Erythroblast (primary cell): ENCODE data around the gene ADAMTS7.
"Not testable (repeated sequence)": the region's sequence is repeated elsewhere in the genome, so short reads cannot be mapped to it uniquely, and the experiment has no call there.

Experiments used
- DNase-seq, 2 experiments: peaks; one replicate each; lab custom pipeline; 2025; lab: John Stamatoyannopoulos, UW
- GATA1 ChIP-seq: IDR thresholded peaks from 2 replicates; pipeline ENCODE4 v1.6.1; 2011; ENCODE audit warnings: low read depth, mild to moderate bottlenecking, control low read depth, low read length, moderate library complexity
- POLR2A ChIP-seq: IDR thresholded peaks from 2 replicates; pipeline ENCODE4 v1.6.1; 2011; ENCODE audit warnings: mild to moderate bottlenecking, low read length

ADAMTS7 gene

DNA sequence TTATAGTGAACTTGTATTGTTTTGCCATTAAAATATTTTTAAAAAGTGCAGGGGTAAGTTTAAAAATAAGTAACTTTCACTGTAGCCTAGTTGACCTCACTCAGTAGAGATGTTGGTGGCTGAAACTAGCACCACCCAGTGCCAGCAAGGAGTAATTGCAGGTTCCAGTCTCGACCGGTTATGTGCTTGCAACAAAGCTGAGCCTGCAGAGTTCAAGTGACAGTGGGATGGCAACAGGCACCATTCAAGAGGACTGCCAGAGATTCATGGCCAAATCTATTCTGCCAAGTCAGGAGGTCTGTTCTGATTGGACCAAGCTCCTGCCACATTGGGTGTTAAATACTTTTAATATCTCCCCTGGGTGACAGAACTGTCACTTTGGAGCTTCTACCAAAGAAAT lies 2.7 kb downstream of the ADAMTS7 start:
- DNase-seq = peak; percentile 48 to 56
- TF ChIP-seq POLR2A (no peak), GATA1 (no peak)

DNA sequence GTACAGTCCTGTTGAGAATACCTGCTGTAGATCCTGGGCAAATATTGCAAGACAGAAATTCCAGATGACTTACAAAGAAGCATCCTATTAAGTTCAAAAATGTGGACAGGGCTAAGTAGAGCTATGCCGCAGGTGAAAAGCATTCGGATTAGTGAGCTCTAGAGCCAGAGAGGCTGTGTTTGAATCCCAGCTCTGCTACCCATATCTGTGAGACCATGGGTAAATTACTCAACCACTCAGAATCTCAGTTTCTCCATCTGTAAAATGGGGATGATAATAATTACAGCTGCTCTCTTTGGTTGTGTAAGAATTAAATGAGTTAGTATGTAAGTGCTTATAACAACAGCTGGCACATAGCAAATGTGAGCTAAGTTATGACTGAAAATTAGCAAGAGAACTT lies 3.9 kb downstream of the ADAMTS7 start:
- no peak for DNase-seq

DNA sequence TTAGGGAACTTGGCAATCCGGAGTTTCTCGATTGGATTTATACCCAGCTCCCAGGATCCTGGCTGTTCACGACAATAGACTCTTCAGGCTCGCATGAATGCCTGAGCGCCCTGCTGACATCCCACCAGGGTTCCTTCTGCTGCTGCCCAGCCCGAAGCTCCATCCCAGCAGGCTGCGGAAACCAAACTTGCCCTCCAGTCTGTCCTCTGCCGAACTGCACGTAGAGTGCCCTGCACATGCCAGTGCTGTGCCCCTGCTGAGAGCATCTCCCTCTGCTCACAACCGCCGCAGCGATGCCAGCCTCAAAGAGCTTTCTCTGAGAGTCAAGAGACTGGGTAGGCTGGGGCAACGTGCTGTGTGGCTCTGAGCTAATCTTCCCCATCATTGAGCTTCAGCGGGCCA lies 6.9 kb downstream of the ADAMTS7 start:
- TF ChIP-seq POLR2A (no peak), GATA1 (no peak)
- no peak for DNase-seq

More for the DNA sequence above, 3.9 kb downstream of the ADAMTS7 start:
- no peak for TF ChIP-seq GATA1
- TF ChIP-seq POLR2A = no peak

DNA sequence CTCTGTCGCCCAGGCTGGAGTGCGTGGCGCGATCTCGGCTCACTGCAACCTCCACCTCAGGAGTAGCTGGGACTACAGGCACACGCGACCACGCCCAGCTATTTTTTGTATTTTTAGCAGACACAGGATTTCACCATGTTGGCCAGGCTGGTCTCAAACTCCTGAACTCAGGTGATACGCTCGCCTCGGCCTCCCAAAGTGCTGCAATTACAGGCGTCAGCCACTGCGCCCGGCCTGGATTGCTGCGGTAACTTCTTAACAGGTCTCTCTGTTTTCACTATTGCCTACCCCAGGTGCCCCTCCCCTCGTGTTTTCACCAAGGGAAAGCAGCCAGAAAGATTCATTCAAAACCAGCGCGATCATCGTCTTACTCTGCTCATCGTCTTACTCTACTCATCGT lies 10.5 kb downstream of the ADAMTS7 start:
- no peak for DNase-seq
- TF ChIP-seq POLR2A (no peak), GATA1 (no peak)

DNA sequence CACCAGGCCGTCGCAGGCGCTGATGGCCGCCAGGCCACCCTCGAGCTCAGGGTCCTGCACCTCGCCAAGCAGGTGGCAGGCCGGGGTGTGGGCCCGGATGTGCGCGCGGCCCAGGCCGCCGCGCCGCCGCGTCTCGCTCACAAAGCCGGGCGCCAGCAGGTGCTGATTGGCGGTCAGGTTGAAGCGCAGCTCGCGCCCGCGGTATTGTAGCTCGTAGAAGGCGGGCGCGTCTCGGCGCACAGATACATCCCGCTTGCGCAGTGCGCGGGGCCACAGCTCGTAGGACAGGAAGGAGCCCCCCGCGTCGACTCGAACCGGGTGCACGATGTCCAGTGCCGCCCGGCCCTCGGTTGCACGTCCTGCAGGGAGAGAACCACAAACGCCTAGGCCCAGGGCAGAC lies 11.1 kb downstream of the ADAMTS7 start:
- no peak for TF ChIP-seq GATA1
- TF ChIP-seq POLR2A = no peak
- no peak for DNase-seq

DNA sequence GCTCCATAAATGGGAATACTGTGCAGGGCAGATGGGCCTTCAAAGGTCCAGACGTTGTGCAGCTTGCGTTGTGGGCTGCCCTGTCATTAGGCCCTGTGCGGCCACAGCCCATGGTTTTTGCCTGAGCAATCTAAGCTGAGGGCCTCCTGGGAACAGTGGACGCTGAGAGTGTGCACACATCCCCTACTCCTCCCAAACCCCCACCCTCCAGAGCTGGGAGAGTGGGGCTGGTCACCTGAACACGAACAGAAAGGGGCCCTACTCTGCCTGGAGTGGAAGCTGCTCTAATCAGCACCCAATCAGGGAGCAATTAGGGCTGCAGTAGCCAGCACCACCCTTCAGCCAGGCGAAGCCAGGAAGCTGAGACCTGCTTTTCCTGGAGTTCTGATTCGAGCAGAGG lies 12.2 kb downstream of the ADAMTS7 start:
- DNase-seq = not testable (repeated sequence)

DNA sequence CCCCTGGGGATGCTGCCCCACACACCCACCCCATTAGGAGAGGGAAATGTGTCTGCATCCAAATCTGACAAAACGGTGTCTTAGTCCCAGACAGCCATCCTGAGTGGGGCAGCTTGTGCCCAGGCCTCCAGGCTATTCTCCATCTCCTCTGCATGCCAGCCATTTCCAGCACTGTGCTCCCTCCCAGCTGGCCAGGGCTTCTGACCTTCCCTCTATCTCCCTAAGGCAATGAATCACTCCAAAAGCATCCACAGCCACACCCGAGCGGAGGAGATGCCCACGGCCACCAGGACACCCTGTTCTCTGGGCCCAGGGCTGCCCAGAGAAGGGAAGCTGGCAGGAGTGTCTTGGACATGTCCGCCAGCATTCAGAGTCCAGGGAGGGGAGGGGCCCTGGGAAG lies 12.9 kb downstream of the ADAMTS7 start:
- not testable (repeated sequence) for DNase-seq

DNA sequence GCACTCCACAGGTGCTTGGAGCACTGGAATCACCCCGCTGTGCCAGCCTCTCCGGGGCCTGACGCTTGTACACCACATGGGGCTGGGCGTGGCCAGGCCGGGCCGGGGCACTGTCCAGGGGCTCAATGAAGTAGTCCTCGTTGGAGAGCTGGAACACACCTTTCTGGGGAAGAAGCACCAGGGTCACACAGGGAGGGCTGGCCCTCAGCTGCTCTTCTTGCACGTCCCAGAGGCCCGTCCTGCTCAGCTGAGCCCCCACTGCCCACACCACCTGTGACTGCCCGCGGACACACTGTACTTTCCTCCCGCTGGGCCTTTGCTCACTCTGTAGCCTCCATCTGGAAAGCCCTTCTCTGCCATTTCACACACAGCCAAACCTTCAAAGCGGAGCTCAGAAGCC lies 13.3 kb downstream of the ADAMTS7 start:
- DNase-seq = no peak
- TF ChIP-seq POLR2A (no peak), GATA1 (no peak)

DNA sequence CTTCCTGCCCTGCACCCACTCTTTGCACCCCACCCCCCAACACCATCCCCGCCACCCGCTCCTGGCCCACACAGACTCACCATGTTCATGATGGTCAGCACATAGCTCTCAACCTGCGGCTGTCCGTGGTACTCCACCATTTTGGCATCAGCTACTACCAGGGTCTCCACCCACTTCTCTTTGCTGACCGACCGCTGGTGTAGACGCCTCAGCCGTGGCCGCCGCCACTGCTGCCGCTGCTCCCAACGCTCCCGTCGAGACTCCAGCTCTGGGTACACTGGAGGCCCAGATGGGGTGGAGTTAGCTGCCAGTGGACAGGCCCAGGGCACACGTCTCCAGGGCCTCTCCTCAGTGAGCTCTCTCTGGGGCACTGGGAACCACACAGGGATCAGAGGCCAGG lies 14.8 kb downstream of the ADAMTS7 start:
- no peak for DNase-seq
- no peak for TF ChIP-seq POLR2A
- TF ChIP-seq GATA1 = no peak

DNA sequence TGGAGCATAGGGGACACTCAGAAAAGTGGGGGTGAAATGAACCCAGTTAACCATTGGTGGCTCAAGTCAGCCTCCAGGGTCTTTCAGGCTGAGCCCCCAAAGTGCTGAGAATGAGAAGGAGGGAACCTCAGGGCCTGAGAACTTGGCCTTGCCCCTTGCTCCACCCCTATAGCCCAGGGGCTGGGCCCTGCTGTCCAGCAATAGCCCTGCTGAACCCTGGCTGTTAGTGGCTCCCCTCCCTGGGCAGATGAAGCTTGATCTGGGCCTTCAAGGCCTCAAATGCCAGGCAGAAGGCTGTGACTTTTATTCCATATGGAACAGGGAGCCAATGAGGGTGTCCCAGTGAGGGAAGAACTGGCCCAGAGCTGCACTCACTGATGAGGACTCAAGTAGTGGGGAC lies 16.2 kb downstream of the ADAMTS7 start:
- TF ChIP-seq POLR2A = no peak
- no peak for TF ChIP-seq GATA1
- no peak for DNase-seq

DNA sequence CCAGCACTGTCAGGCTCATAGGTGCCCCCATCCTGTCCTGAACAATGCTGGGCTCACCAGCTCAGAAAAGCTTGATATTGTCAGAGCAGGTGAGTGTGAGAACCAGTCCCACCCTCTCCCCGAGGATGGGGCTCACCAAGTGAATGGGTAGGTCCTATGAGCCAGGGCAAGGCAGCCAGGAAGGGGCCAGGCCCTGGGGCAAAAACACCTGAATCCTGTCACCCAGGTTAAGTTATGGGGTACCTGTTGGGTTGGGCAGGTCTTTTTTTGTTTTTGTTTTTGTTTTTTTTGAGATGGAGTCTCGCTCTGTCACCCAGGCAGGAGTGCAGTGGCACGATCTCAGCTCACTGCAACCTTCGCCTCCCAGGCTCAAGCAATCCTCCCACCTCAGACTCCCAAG lies 16.8 kb downstream of the ADAMTS7 start:
- DNase-seq = not testable (repeated sequence)

DNA sequence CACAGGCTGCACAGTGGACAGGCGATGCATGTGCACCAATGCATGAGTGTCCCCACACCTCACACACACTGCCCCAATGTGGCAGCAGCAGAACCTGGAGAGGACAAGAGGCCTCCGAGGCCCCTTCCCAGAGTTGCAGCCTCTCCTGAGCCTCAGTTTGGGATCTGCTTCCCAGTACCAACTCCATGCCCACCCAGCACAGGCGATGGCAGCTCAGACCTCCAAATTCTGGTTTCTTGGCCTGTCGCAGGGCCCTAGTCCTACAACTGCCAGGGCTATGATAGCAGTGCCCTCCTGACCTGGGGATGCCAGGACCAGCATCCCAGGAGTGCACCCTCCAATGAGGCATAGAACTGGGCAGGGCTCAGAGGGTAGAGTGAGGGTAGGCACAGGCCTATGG lies 19.9 kb downstream of the ADAMTS7 start:
- no peak for DNase-seq
- TF ChIP-seq GATA1 (no peak), POLR2A (no peak)

DNA sequence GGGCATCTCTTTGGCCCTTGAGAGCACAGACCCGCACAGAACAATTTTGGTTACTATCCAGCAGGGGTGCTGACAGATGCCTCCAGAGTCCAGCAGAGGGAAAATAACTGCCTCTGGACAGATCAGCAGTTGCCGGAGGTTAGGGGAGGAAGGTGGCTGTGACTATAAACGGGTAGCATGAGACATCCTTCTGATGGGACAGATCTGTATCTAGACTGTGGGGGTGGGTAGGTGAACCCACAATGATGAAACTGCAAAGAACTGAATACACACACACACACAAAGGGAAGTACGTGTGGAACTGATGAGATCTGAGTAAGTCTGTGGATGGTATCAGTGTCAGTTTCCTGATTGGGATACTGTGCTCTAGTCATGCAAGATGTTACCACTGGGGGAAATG lies 21.2 kb downstream of the ADAMTS7 start:
- DNase-seq = no peak
- TF ChIP-seq POLR2A (no peak), GATA1 (no peak)

DNA sequence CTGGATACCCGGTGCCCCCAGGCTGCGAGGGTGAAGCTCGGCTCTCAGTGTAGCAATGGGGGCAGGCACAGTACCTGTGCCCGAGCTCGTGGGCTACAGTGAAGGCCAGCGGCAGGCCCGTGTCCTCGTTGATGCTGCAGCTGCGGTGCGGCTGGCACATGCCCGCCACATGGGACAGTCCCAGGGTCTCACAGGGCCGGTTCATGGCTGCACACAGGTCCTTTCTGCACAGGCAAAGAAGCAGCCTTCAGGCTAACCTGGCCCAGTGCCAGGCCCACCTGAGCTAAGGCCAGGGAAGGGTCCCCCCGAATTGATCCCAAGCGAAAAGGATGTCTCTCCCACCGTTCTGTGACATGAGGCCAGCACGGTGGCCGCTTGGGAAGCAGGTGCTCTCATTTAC lies 21.6 kb downstream of the ADAMTS7 start:
- TF ChIP-seq GATA1 (no peak), POLR2A (no peak)

DNA sequence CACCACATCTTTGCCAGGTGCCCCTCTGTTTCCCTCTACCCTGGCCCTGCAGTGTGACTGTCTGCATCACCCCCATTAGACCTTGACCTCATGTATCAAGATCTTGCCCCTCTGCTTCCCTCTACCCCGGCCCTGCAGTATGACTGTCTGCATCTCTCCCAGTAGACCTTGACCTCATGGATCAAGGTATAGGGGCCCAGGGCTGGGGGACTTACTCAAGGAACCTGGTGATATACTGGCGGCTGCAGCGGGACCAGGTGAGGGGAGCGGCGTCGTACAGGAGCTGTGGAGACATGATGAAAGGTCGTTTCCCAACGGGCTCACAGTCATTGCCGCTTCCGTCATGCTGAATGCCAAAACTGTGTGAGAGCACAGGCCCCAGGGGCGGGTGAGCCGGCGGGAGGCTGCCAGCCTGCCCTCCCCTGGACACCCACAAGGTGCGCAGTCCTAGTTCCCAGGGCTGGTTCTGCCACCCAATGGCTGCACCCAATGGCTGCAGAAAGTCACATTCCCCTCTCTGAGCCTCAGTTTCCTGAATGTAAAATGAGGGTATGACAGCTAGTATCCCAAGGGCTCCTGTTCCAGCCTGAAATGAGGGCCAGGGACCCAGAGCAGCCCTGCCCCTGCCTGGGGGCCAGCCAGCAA lies 23.1 kb downstream of the ADAMTS7 start:
- no peak for TF ChIP-seq POLR2A
- no peak for TF ChIP-seq GATA1
- no peak for DNase-seq

More for the DNA sequence above, 21.6 kb downstream of the ADAMTS7 start:
- no peak for DNase-seq

DNA sequence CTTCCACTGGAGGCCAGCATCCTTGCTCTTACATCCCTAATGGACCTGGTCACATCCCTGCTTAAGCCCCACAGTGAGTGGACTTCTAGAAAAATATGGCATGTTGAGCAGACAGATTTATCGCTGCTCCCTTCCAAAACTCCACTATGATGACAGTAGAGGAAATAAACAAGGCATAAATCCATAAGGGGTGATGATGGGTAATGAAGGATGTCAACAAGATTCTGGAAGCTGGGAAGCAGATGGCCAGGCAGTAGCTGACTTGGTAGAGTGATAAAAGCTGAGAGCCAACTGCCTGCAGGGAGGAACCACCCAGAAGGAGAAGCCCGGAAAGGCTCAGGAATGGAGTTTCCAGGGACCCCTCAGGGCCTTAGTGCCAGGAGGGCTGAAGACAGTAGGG lies 28.9 kb downstream of the ADAMTS7 start:
- not testable (repeated sequence) for DNase-seq

DNA sequence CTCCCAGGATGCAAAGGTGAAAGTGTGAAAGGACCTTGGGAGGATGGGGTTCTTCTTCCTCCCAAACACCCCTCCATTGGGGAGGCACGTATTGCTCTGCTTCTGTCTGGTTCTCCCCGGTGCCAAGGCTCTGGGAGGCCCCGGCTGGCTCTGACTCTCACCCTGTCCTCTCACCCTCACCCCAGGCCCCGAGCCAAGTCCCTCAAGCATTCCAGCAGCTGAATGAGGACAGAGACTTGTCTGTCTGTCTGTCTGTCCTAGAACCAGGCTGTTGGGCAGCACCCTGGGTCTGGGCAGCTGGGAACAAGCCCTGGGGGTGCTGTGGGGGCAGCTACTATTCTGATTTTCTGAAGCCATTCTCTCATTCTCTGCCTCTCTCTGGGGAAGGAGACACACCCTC lies 29.9 kb downstream of the ADAMTS7 start:
- not testable (repeated sequence) for DNase-seq

DNA sequence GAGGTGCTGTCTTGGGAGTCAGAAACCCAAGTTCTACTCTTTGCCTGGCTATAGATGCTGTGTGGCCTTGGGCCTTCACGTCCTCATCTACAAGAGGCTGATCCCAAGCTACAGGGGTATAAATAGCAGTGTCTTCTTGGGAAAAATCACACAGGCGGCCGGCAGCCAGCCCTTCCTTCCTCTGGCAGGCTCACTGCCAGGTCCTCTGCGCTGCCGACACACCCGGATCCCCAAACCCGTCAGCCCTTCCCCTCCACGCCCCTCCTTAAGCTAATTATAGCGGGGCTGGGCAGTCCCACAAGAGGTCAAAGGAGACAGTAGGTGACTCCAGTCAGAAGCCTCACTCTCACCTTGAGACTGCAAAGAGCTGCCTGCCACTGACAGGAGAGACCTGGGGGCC lies 31.3 kb downstream of the ADAMTS7 start:
- DNase-seq = not testable (repeated sequence)

DNA sequence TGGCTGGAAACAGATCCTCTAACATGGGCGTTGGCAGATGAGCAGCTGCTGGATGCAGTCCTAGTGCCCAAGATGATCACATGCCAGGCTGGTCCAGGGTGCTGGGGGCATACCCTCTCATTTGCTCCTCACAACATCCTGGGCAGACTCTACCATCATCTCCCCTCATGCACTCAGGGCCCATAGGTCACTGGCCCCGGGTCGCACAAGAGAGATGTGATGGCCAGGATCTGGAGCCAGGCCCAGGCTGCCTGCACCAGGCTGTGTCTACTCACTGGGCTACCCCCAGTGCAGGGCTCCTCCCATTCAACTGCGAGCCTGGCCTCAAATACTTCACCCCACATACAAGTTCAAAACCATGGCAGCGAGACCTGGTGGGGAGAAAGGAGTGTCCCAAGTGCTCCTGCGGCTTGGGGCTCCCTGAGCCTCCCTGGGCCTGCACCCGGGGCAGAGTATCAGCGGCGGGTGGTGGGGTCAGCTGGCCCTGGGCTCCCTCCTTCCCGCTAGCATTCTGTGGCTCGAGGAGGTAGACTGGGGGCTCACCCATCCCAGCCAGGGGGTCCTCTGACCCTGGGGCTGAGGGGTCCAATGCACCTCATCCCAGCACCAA lies 32.0 kb downstream of the ADAMTS7 start:
- not testable (repeated sequence) for DNase-seq
